Bronchial epithelial cell (primary cell): ENCODE results near the gene EEF1A2. TPM values are rescaled to one million over a fixed set of nuclear protein-coding genes. Genes with fewer than 3 reads are reported as not detected.

Experiments used
- DNase-seq: peaks from one replicate; pipeline ENCODE4 v3.0.0-alpha.2; 2010; ENCODE audit warnings: low read depth
- FAIRE-seq: peaks from 2 replicates; lab custom pipeline; 2011; peaks lifted over from hg19 to GRCh38; lab: Jason Lieb, UNC
- H3K27me3 ChIP-seq: 2 replicates; pipeline ENCODE4 v1.5.1; 2011; ENCODE audit warnings: low read length; ENCODE audit not compliant: control insufficient read depth, insufficient read depth
- H3K36me3 ChIP-seq: 2 replicates; pipeline ENCODE4 v1.5.1; 2011; ENCODE audit warnings: low read length; ENCODE audit not compliant: control insufficient read depth, insufficient read depth
- H3K4me3 ChIP-seq: 2 replicates; pipeline ENCODE4 v1.5.1; 2011; ENCODE audit warnings: mild to moderate bottlenecking, low read depth, low read length, control low read depth
- total RNA-seq: library from RNA; depleted of rRNA; stranded (reverse); fragments of >200 nt; gene quantifications from 2 replicates; pipeline ENCODE4 v1.2.1, GENCODE V29; 2014
- TF ChIP-seq, protein P1 (sequence below): IDR thresholded peaks from 2 replicates; pipeline ENCODE4 v1.5.1; 2011; ENCODE audit warnings: mild to moderate bottlenecking, moderate library complexity, low read length, control low read depth, inconsistent platforms; ENCODE audit not compliant: insufficient read depth, severe bottlenecking

The EEF1A2 gene
- total RNA-seq, 1 donor from 2014 or later = 1.1 TPM

DNA sequence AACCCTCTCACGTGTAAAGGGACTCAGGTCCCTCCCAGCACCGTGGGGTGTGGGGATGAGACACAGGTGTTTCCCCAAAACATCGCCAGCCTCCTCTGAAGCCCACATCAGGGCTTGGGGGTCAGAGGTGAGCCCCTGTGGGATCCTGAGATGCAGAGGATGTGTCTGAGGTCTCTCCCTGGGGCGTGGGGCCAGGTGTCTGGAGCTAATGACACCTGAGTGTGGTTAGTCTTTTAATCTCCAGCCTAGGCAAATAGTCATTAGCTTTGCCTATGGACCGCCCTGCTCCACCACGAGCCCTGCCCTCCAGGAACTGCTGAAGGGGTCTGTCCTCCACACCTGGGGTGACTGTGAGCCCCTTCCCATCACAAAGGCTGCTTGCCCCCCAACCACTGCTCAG, 46.9 kb upstream of the EEF1A2 start:
- TF ChIP-seq, protein P1, sequence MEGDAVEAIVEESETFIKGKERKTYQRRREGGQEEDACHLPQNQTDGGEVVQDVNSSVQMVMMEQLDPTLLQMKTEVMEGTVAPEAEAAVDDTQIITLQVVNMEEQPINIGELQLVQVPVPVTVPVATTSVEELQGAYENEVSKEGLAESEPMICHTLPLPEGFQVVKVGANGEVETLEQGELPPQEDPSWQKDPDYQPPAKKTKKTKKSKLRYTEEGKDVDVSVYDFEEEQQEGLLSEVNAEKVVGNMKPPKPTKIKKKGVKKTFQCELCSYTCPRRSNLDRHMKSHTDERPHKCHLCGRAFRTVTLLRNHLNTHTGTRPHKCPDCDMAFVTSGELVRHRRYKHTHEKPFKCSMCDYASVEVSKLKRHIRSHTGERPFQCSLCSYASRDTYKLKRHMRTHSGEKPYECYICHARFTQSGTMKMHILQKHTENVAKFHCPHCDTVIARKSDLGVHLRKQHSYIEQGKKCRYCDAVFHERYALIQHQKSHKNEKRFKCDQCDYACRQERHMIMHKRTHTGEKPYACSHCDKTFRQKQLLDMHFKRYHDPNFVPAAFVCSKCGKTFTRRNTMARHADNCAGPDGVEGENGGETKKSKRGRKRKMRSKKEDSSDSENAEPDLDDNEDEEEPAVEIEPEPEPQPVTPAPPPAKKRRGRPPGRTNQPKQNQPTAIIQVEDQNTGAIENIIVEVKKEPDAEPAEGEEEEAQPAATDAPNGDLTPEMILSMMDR = no peak
- DNase-seq (no peak), FAIRE-seq (no peak)
- Histone ChIP-seq H3K36me3 (no peaks in the 10 kb centered on the region), H3K27me3 (no peaks in the 10 kb centered on the region), H3K4me3 (no peak overlapping the region)

DNA sequence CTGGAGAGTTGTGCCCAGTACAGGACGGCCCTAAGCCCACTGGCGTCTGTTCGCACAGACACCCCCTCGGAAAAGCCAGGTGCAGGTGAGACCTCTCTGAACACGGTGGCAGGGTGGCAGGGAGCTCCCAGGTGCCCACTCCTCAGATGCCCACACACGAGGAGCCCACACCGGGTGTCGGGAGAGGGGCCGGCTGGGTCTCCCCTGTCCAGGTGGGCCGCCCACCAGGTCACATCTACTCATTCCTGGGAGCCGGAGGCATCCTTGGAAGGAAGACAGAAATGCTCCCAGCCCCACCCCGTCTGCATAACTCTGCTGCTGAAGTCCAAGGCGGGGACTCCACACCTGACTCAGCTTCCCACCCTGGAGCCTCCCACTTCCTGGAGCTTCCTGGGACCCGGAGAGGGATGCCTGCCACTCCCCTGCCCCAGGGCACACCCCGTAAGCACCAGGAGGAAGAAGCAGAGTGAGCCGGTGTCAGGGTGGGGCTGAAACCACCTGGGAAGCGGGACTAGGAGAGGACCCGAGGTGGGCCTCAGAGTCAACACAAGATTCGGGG, 46.2 kb upstream of the EEF1A2 start:
- TF ChIP-seq, protein P1 = no peak
- Histone ChIP-seq H3K27me3 (no peaks in the 10 kb centered on the region), H3K36me3 (no peaks in the 10 kb centered on the region), H3K4me3 (no peak overlapping the region)
- DNase-seq (peak; percentile 87), FAIRE-seq (peak; percentile 60)

DNA sequence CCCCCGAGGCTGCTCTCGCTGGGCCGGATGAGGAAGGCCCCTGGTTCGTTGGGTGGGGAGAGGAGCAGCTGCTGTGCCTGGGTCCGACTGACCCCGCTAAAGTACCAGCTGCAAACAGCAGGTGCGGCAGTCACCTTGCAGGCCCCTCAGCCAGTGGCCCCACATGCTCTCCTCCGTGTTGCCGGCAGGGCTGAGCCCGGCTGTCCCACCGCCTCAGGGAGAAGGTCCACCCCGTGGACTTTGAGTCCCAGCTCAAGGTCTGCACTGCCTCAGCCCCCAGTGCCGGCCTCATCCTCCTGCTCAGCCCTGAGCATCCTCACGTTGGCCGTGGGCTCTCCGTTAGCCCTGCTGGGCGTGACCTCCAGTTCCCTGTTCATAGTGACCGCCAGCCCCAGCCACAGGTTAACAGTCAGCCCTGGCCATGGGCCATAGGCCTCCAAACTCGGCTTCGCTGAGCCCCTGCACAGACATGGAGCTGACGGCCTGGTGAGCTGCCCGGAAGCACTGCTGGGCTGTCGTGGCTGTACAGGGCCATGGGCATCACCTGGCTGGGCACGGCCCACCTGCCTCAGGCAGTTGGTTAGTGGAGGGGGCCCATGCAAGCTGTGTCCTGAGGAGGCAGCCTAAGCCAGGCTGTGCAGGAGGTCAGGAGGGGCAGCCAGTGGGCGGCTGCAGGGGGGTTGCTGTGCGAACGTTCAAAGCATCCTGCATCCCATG, 45.5 kb upstream of the EEF1A2 start:
- Histone ChIP-seq H3K36me3 (no peaks in the 10 kb centered on the region), H3K4me3 (no peak overlapping the region), H3K27me3 (no peaks in the 10 kb centered on the region)
- no peak for DNase-seq
- TF ChIP-seq, protein P1 = no peak
- FAIRE-seq = no peak

DNA sequence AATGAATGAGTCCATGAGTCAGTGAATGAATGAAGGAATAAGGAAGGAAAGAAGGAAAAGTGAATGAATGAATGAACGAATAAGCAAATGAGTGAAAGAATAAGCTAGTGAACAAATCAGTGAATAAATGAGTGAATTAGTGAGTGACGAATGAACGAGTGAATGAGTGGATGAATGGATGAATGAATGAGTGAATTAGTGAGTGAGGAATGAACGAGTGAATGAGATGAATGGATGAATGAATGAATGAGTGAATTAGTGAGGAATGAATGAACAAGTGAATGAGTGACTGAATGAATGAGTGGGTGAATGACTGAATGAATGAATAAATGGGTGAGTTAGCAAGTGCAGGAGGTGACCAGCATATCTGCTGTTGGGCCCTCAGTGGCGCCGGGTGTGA, 44.9 kb upstream of the EEF1A2 start:
- DNase-seq (no peak), FAIRE-seq (no peak)
- Histone ChIP-seq H3K4me3 (no peak overlapping the region), H3K36me3 (no peaks in the 10 kb centered on the region), H3K27me3 (no peaks in the 10 kb centered on the region)
- TF ChIP-seq, protein P1 = no peak

DNA sequence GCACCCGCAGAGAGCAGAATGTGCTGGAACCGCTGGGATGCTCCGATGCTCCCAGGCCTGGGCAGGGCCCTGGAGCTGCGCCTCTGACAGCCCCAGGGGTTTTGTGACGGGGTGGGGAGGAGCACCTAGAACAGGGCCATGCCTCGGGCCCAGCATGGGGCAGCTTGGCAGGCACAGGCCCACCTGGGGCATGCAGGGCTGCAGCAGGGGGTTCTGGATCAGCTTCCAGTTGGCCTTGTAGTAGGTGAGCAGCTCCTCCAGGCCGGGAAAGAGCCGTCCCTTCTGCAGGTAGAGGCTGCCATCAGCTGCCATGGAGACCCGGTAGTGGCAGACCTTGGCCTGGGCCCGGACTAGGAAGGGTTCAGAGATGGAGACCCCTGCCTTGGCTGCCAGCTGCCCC, 44.2 kb upstream of the EEF1A2 start:
- H3K27me3 ChIP-seq = no peaks in the 10 kb centered on the region

More for the DNA sequence above, 44.2 kb upstream of the EEF1A2 start:
- TF ChIP-seq, protein P1 = no peak
- no peak for FAIRE-seq
- Histone ChIP-seq H3K36me3 (no peaks in the 10 kb centered on the region), H3K4me3 (no peak overlapping the region)
- no peak for DNase-seq
